ENCODE results near the gene CA12.
"Not testable (repeated sequence)": the region's sequence is repeated elsewhere in the genome, so short reads cannot be mapped to it uniquely, and the experiment has no call there.

Gene CA12

GRCh38 chr15:63323798-63324563, 57.7 kb downstream of the CA12 start:
- no peak for DNase-seq (ENCODE audit: low read depth, low spot score)
- no peak overlapping the region for H3K4me3 ChIP-seq (ENCODE audit: low read length)

GRCh38 chr15:63322541-63322940, 59.1 kb downstream of the CA12 start:
- no peak overlapping the region for H3K4me3 ChIP-seq (ENCODE audit: low read length)
- DNase-seq (ENCODE audit: low read depth, low spot score) = no peak

GRCh38 chr15:63321462-63321861, 60.2 kb downstream of the CA12 start:
- H3K4me3 ChIP-seq (ENCODE audit: low read length) = no peak overlapping the region
- no peak for DNase-seq (ENCODE audit: low read depth, low spot score)

GRCh38 chr15:63320981-63321380, 60.7 kb downstream of the CA12 start:
- H3K4me3 ChIP-seq (ENCODE audit: low read length); DNase-seq (ENCODE audit: low read depth, low spot score): not testable (repeated sequence)

GRCh38 chr15:63320446-63320845, 61.2 kb downstream of the CA12 start:
- not testable (repeated sequence) for H3K4me3 ChIP-seq (ENCODE audit: low read length); DNase-seq (ENCODE audit: low read depth, low spot score)

- no peak for DNase-seq (ENCODE audit: low read depth, low spot score)
- no peak overlapping the region for H3K4me3 ChIP-seq (ENCODE audit: low read length)
These were observed 62.6 kb downstream of the CA12 start for GRCh38 chr15:63319065-63319464.

- DNase-seq (ENCODE audit: low read depth, low spot score) = no peak
These were observed 63.3 kb downstream of the CA12 start for GRCh38 chr15:63318344-63318743.

GRCh38 chr15:63314409-63314808, 67.2 kb downstream of the CA12 start:
- no peak overlapping the region for H3K4me3 ChIP-seq (ENCODE audit: low read length)
- DNase-seq (ENCODE audit: low read depth, low spot score) = no peak

More at GRCh38 chr15:63318344-63318743, 63.3 kb downstream of the CA12 start:
- H3K4me3 ChIP-seq (ENCODE audit: low read length) = no peak overlapping the region

GRCh38 chr15:63313825-63314224, 67.8 kb downstream of the CA12 start:
- no peak overlapping the region for H3K4me3 ChIP-seq (ENCODE audit: low read length)
- DNase-seq (ENCODE audit: low read depth, low spot score) = no peak

- no peak for DNase-seq (ENCODE audit: low read depth, low spot score)
- no peak overlapping the region for H3K4me3 ChIP-seq (ENCODE audit: low read length)
These were observed 69.4 kb downstream of the CA12 start for GRCh38 chr15:63312286-63312685.

GRCh38 chr15:63310646-63311045, 71.0 kb downstream of the CA12 start:
- no peak for DNase-seq (ENCODE audit: low read depth, low spot score)

GRCh38 chr15:63308947-63309346, 72.7 kb downstream of the CA12 start:
- H3K4me3 ChIP-seq (ENCODE audit: low read length) = no peak overlapping the region
- no peak for DNase-seq (ENCODE audit: low read depth, low spot score)

More at GRCh38 chr15:63310646-63311045, 71.0 kb downstream of the CA12 start:
- no peak overlapping the region for H3K4me3 ChIP-seq (ENCODE audit: low read length)

GRCh38 chr15:63308491-63308890, 73.2 kb downstream of the CA12 start:
- DNase-seq (ENCODE audit: low read depth, low spot score) = no peak
- no peak overlapping the region for H3K4me3 ChIP-seq (ENCODE audit: low read length)

- DNase-seq (ENCODE audit: low read depth, low spot score) = no peak
- no peak overlapping the region for H3K4me3 ChIP-seq (ENCODE audit: low read length)
These were observed 75.1 kb downstream of the CA12 start for GRCh38 chr15:63306492-63307073.

GRCh38 chr15:63305260-63305659, 76.4 kb downstream of the CA12 start:
- no peak overlapping the region for H3K4me3 ChIP-seq (ENCODE audit: low read length)
- no peak for DNase-seq (ENCODE audit: low read depth, low spot score)

GRCh38 chr15:63301088-63301487, 80.6 kb downstream of the CA12 start:
- no peak overlapping the region for H3K4me3 ChIP-seq (ENCODE audit: low read length)
- DNase-seq (ENCODE audit: low read depth, low spot score) = no peak

- H3K4me3 ChIP-seq (ENCODE audit: low read length) = no peak overlapping the region
- no peak for DNase-seq (ENCODE audit: low read depth, low spot score)
These were observed 81.6 kb downstream of the CA12 start for GRCh38 chr15:63299943-63300575.

- no peak overlapping the region for H3K4me3 ChIP-seq (ENCODE audit: low read length)
- DNase-seq (ENCODE audit: low read depth, low spot score) = no peak
These were observed 85.5 kb downstream of the CA12 start for GRCh38 chr15:63296195-63296594.

GRCh38 chr15:63295341-63295740, 86.3 kb downstream of the CA12 start:
- no peak overlapping the region for H3K4me3 ChIP-seq (ENCODE audit: low read length)
- DNase-seq (ENCODE audit: low read depth, low spot score) = peak; percentile 14

- no peak overlapping the region for H3K4me3 ChIP-seq (ENCODE audit: low read length)
- no peak for DNase-seq (ENCODE audit: low read depth, low spot score)
These were observed 87.3 kb downstream of the CA12 start for GRCh38 chr15:63294359-63294758.
